ENCODE data around the gene TP53I11. TPM values are rescaled to one million over a fixed set of nuclear protein-coding genes. Genes with fewer than 3 reads are reported as not detected.

TP53I11 gene
- total RNA-seq, 1 experiment from 2014 or later = 46.9 TPM

GRCh38 chr11:44942029-44942955 lies 8.4 kb downstream of the TP53I11 start:
- no peak overlapping the region for H2AFZ ChIP-seq (ENCODE audit: low read depth, low read length, poor library complexity, severe bottlenecking)
- H4K20me1 ChIP-seq (ENCODE audit: insufficient read depth) = no peaks in the 10 kb centered on the region
- no peak overlapping the region for H3K4me2 ChIP-seq (ENCODE audit: low read length)
- TF ChIP-seq YY1 (IDR thresholded peaks at IDR 0.05; ENCODE audit: extremely low read depth, insufficient replicate concordance, low read depth, low read length) (no peak), ATF3 (IDR thresholded peaks at IDR 0.05) (no peak), CEBPB (IDR thresholded peaks at IDR 0.05; ENCODE audit: low read depth) (no peak)
- H3K27ac ChIP-seq (ENCODE audit: low read depth, low read length) = no peak overlapping the region; the same call in 1 of the 2 replicates
- no TSS peak for BruUV-seq (replicated peaks)
- RAD21 ChIA-PET (ENCODE audit: low non-redundant PET in 1 of 2, low total read pairs in 2 of 2, uncharacterized antibody in 2 of 2, unreplicated experiment in 2 of 2) = no interaction called here
- H3K9me3 ChIP-seq (ENCODE audit: control insufficient read depth in 1 of 2, insufficient read depth in 1 of 2, low read depth in 1 of 2, low read length in 2 of 2) = no peaks in the 10 kb centered on the region
- H3K4me3 ChIP-seq (replicated peaks in 1 of 2; ENCODE audit: low read depth in 1 of 2, low read length in 2 of 2) = no peak overlapping the region
- DNase-seq (ENCODE audit: low read depth, low spot score) (no peak), ATAC-seq (no peak)
- H3K4me1 ChIP-seq (ENCODE audit: control insufficient read depth in 1 of 2, insufficient read depth in 2 of 2, low read length in 2 of 2) = no peaks in the 10 kb centered on the region
- CTCF ChIA-PET = no interaction called here
- H3K9ac ChIP-seq (ENCODE audit: low read length) = no peak overlapping the region
- no peaks in the 10 kb centered on the region for H3K27me3 ChIP-seq (ENCODE audit: insufficient read depth, low read length)
- H3K36me3 ChIP-seq (ENCODE audit: control insufficient read depth in 1 of 2, insufficient read depth in 2 of 2, low read length in 2 of 2) = no peaks in the 10 kb centered on the region; a peak in 1 of 4 replicates
- intact Hi-C loops (cut with micrococcal nuclease) = no loop called here
- peaks cover 4% of the 10 kb centered on the region; the same call in 1 of the 2 replicates for H3K79me2 ChIP-seq (ENCODE audit: insufficient read depth, low read length)
- POLR2A ChIA-PET = no interaction called here
- H3K9me2 ChIP-seq (ENCODE audit: insufficient read depth) = no peaks in the 10 kb centered on the region

GRCh38 chr11:44941259-44942021 lies 9.2 kb downstream of the TP53I11 start:
- Histone ChIP-seq H4K20me1 (ENCODE audit: insufficient read depth) (no peaks in the 10 kb centered on the region), H3K27ac (ENCODE audit: low read depth, low read length) (no peak overlapping the region; the same call in 1 of the 2 replicates), H3K4me1 (ENCODE audit: control insufficient read depth in 1 of 2, insufficient read depth in 2 of 2, low read length in 2 of 2) (no peaks in the 10 kb centered on the region), H3K36me3 (ENCODE audit: control insufficient read depth in 1 of 2, insufficient read depth in 2 of 2, low read length in 2 of 2) (no peaks in the 10 kb centered on the region; a peak in 1 of 4 replicates), H3K9me3 (ENCODE audit: control insufficient read depth in 1 of 2, insufficient read depth in 1 of 2, low read depth in 1 of 2, low read length in 2 of 2) (no peaks in the 10 kb centered on the region), H3K27me3 (ENCODE audit: insufficient read depth, low read length) (no peaks in the 10 kb centered on the region), H2AFZ (ENCODE audit: low read depth, low read length, poor library complexity, severe bottlenecking) (no peak overlapping the region), H3K79me2 (ENCODE audit: insufficient read depth, low read length) (peaks cover 4% of the 10 kb centered on the region; the same call in 1 of the 2 replicates), H3K9ac (ENCODE audit: low read length) (no peak overlapping the region), H3K4me2 (ENCODE audit: low read length) (no peak overlapping the region), H3K4me3 (replicated peaks in 1 of 2; ENCODE audit: low read depth in 1 of 2, low read length in 2 of 2) (no peak overlapping the region), H3K9me2 (ENCODE audit: insufficient read depth) (no peaks in the 10 kb centered on the region)
- no peak for ATAC-seq
- ChIA-PET RAD21 (ENCODE audit: low non-redundant PET in 1 of 2, low total read pairs in 2 of 2, uncharacterized antibody in 2 of 2, unreplicated experiment in 2 of 2) (no interaction called here), POLR2A (no interaction called here), CTCF (interaction anchor here (1.3 to 7.0 kb wide), 2 partner anchors 10 to 162 kb away, joined by 5 to 236 read pairs; no protein-coding TSS in a partner anchor)
- DNase-seq (ENCODE audit: low read depth, low spot score) = no peak
- intact Hi-C loops (cut with micrococcal nuclease) = no loop called here
- no TSS peak for BruUV-seq (replicated peaks)
- TF ChIP-seq SP1 (IDR thresholded peaks at IDR 0.05; ENCODE audit: low read depth) = no peak
- TF ChIP-seq ZNF274 (IDR thresholded peaks at IDR 0.05; ENCODE audit: low read depth, low read length) = no peak
- no peak for TF ChIP-seq YY1 (IDR thresholded peaks at IDR 0.05; ENCODE audit: extremely low read depth, insufficient replicate concordance, low read depth, low read length)
- no peak for TF ChIP-seq REST (IDR thresholded peaks at IDR 0.05; ENCODE audit: low read depth)
- TF ChIP-seq ZBTB33 (IDR thresholded peaks at IDR 0.05; ENCODE audit: extremely low read depth, insufficient replicate concordance, low read length) = no peak
- TF ChIP-seq EZH2 (IDR thresholded peaks at IDR 0.05) = no peak
- no peak for TF ChIP-seq CEBPB (IDR thresholded peaks at IDR 0.05; ENCODE audit: low read depth)
- no peak for TF ChIP-seq POLR2A (IDR thresholded peaks at IDR 0.05; ENCODE audit: borderline replicate concordance, extremely low read depth, insufficient read depth, insufficient read length)
- no peak for TF ChIP-seq ATF3 (IDR thresholded peaks at IDR 0.05)

Measured in HCT116 (cell line).